IMR-90 (cell line): Measurements from ENCODE around the gene NOP9. TPM values are rescaled to one million over a fixed set of nuclear protein-coding genes. Genes with fewer than 3 reads are reported as not detected.

Experiments used
- ATAC-seq: fragments of 200-7000 bp; cut with Tn5 transposase; 2 replicates; pipeline ENCODE4 v1.9.1; 2020; ENCODE audit warnings: low read depth, mild to moderate bottlenecking, moderate library complexity
- BruUV-seq: library from RNA; stranded (reverse); fragments of 400-500 nt; replicated peaks from 2 replicates; lab custom pipeline; 2021; lab: Mats Ljungman, UMichigan
- CTCF ChIA-PET: fragments of 300-600 bp; formaldehyde crosslinking; extraction: SDS; loops from one replicate; lab custom pipeline; 2021; ENCODE audit warnings: antibody characterized with exemption; lab: Yijun Ruan, JAX
- POLR2A ChIA-PET: fragments of 300-600 bp; sonication (Branson Sonifier 250); formaldehyde crosslinking; loops from one replicate; lab custom pipeline; 2022; ENCODE audit warnings: antibody characterized with exemption; ENCODE audit not compliant: unreplicated experiment; lab: Charles Lee
- DNase-seq: peaks from one replicate; pipeline ENCODE4 v3.0.0; 2013
- H2AFZ ChIP-seq: replicated peaks from 2 replicates; pipeline ENCODE3; 2013; ENCODE audit warnings: low read length, mild to moderate bottlenecking; ENCODE audit not compliant: poor library complexity
- H2AK5ac ChIP-seq: 2 replicates; pipeline ENCODE4 v1.6.1; 2013; ENCODE audit warnings: low read depth, low read length, inconsistent platforms
- H2AK9ac ChIP-seq: replicated peaks from 2 replicates; pipeline ENCODE3; 2013; ENCODE audit warnings: mild to moderate bottlenecking, low read depth, low read length, moderate library complexity; ENCODE audit not compliant: poor library complexity
- H2BK120ac ChIP-seq: 2 replicates; pipeline ENCODE4 v1.6.1; 2013; ENCODE audit warnings: low read depth, low read length, inconsistent platforms
- H2BK15ac ChIP-seq: 3 replicates; pipeline ENCODE4 v1.6.1; 2013; ENCODE audit warnings: low read depth, low read length, inconsistent platforms
- H2BK20ac ChIP-seq: 2 replicates; pipeline ENCODE4 v1.6.1; 2013; ENCODE audit warnings: low read depth, mild to moderate bottlenecking, inconsistent platforms, low read length, moderate library complexity
- H2BK5ac ChIP-seq: 2 replicates; pipeline ENCODE4 v1.6.1; 2013; ENCODE audit warnings: mild to moderate bottlenecking, low read depth, low read length, inconsistent platforms; ENCODE audit not compliant: poor library complexity, severe bottlenecking
- H3K14ac ChIP-seq: replicated peaks from 2 replicates; pipeline ENCODE4 v1.6.1; 2013; ENCODE audit warnings: low read depth, low read length, inconsistent platforms
- H3K18ac ChIP-seq: 2 replicates; pipeline ENCODE4 v1.6.1; 2013; ENCODE audit warnings: low read depth, low read length, control low read depth
- H3K23ac ChIP-seq: 2 replicates; pipeline ENCODE4 v1.6.1; 2013; ENCODE audit warnings: low read depth, low read length, inconsistent platforms
- H3K27ac ChIP-seq: 2 replicates; pipeline ENCODE4 v1.5.1; 2013; ENCODE audit warnings: mild to moderate bottlenecking, control low read depth, low read length; ENCODE audit not compliant: insufficient read depth
- H3K27me3 ChIP-seq: 2 replicates; pipeline ENCODE4 v1.6.1; 2013; ENCODE audit warnings: low read length; ENCODE audit not compliant: control insufficient read depth, insufficient read depth
- H3K36me3 ChIP-seq: 2 replicates; pipeline ENCODE4 v1.6.1; 2013; ENCODE audit warnings: low read length, mixed read lengths; ENCODE audit not compliant: control insufficient read depth, insufficient read depth
- H3K4ac ChIP-seq: 2 replicates; pipeline ENCODE4 v1.6.1; 2013; ENCODE audit warnings: low read depth, low read length, inconsistent platforms
- H3K4me1 ChIP-seq: 2 replicates; pipeline ENCODE4 v1.6.1; 2013; ENCODE audit warnings: low read length, mixed read lengths; ENCODE audit not compliant: control insufficient read depth, insufficient read depth
- H3K4me2 ChIP-seq: 2 replicates; pipeline ENCODE4 v1.6.1; 2013; ENCODE audit warnings: low read depth, mild to moderate bottlenecking, control low read depth, low read length, moderate library complexity
- H3K4me3 ChIP-seq: 2 replicates; pipeline ENCODE4 v1.5.1; 2013; ENCODE audit warnings: low read depth, mild to moderate bottlenecking, control low read depth, low read length, moderate library complexity; ENCODE audit not compliant: insufficient read depth
- H3K56ac ChIP-seq: 2 replicates; pipeline ENCODE4 v1.6.1; 2013; ENCODE audit warnings: low read length, inconsistent platforms; ENCODE audit not compliant: insufficient read depth; ENCODE audit errors: extremely low read depth
- H3K79me1 ChIP-seq, 2 experiments: 2 replicates each; pipeline ENCODE4 v1.6.1; 2013; ENCODE audit warnings: low read length in 2 of 2, inconsistent platforms in 1 of 2, low read depth in 1 of 2
- H3K9ac ChIP-seq: 2 replicates; pipeline ENCODE4 v1.6.1; 2013; ENCODE audit warnings: low read depth, low read length, control low read depth
- H3K9me1 ChIP-seq: 2 replicates; pipeline ENCODE4 v1.6.1; 2013; ENCODE audit warnings: low read length, inconsistent platforms; ENCODE audit not compliant: insufficient read depth
- H3K9me3 ChIP-seq: 2 replicates; pipeline ENCODE4 v1.6.1; 2013; ENCODE audit warnings: low read length; ENCODE audit not compliant: control insufficient read depth, insufficient read depth
- H4K20me1 ChIP-seq: 2 replicates; pipeline ENCODE4 v1.6.1; 2013; ENCODE audit warnings: low read length, inconsistent platforms; ENCODE audit not compliant: insufficient read depth
- H4K5ac ChIP-seq: 2 replicates; pipeline ENCODE4 v1.6.1; 2013; ENCODE audit warnings: mild to moderate bottlenecking, low read depth, low read length, control low read depth
- H4K8ac ChIP-seq, 2 experiments: 2 replicates each; pipeline ENCODE4 v1.6.1; 2013; ENCODE audit warnings: low read depth in 2 of 2, low read length in 2 of 2, control low read depth in 1 of 2, inconsistent platforms in 1 of 2
- H4K91ac ChIP-seq: 2 replicates; pipeline ENCODE4 v1.6.1; 2013; ENCODE audit warnings: low read depth, low read length, inconsistent platforms; ENCODE audit not compliant: insufficient read depth
- CEBPB ChIP-seq: IDR thresholded peaks from 2 replicates; pipeline ENCODE4 v1.6.1; 2012; ENCODE audit warnings: low read depth, low read length, improper control_type of control experiment
- CHD1 ChIP-seq: IDR thresholded peaks from 2 replicates; pipeline ENCODE4 v1.6.1; 2012; ENCODE audit warnings: low read depth, low read length, improper control_type of control experiment
- CTCF ChIP-seq: conservative IDR thresholded peaks from 2 replicates; pipeline ENCODE4 v1.5.1; 2012; ENCODE audit warnings: mild to moderate bottlenecking, low read depth, low read length, improper control_type of control experiment
- ELK1 ChIP-seq: fragments of 150-350 bp; IDR thresholded peaks from 2 replicates; pipeline ENCODE4 v1.6.1; 2016; ENCODE audit warnings: low read depth, mild to moderate bottlenecking, low read length, moderate library complexity, borderline replicate concordance
- MAZ ChIP-seq: IDR thresholded peaks from 2 replicates; pipeline ENCODE4 v1.6.1; 2012; ENCODE audit warnings: low read depth, mild to moderate bottlenecking, low read length, improper control_type of control experiment, moderate library complexity, borderline replicate concordance
- MXI1 ChIP-seq: IDR thresholded peaks from 2 replicates; pipeline ENCODE4 v1.6.1; 2012; ENCODE audit warnings: low read depth, mild to moderate bottlenecking, low read length, moderate library complexity, borderline replicate concordance
- NFE2L2 ChIP-seq: fragments of 150-350 bp; IDR thresholded peaks from 2 replicates; pipeline ENCODE4 v1.6.1; 2016; ENCODE audit warnings: low read depth, mild to moderate bottlenecking, low read length
- POLR2A ChIP-seq: IDR thresholded peaks from 2 replicates; pipeline ENCODE4 v1.6.1; 2012; ENCODE audit warnings: mild to moderate bottlenecking, low read depth, low read length
- RCOR1 ChIP-seq: IDR thresholded peaks from 2 replicates; pipeline ENCODE4 v1.6.1; 2012; ENCODE audit warnings: mild to moderate bottlenecking, low read length, improper control_type of control experiment; ENCODE audit not compliant: insufficient replicate concordance
- RFX5 ChIP-seq: IDR thresholded peaks from 2 replicates; pipeline ENCODE4 v1.8.0; 2012; ENCODE audit warnings: low read depth, mild to moderate bottlenecking, low read length, moderate library complexity
- USF2 ChIP-seq: fragments of 150-350 bp; IDR thresholded peaks from 2 replicates; pipeline ENCODE4 v1.6.1; 2017; ENCODE audit warnings: mild to moderate bottlenecking, antibody characterized with exemption, low read length, low read depth
- WGBS, 2 experiments: methylation state at CpG; one replicate each; pipeline versions ENCODE4 v1.1.5 to v1.1.7; 2013; ENCODE audit warnings: missing lambda C conversion rate in 2 of 2; ENCODE audit not compliant: insufficient read length in 1 of 2; ENCODE audit errors: extremely low coverage in 2 of 2; 5-methylcytosine and 5-hydroxymethylcytosine counted together
- dilution Hi-C: fragments of 300-500 bp; cut with HindIII; formaldehyde crosslinking; loops from one replicate; pipeline ENCODE4 v1.14.3; 2018; ENCODE audit warnings: low sequenced_read_pairs; ENCODE audit not compliant: unreplicated experiment
- in situ Hi-C: fragments of 300-500 bp; cut with MboI; formaldehyde crosslinking; loops from 3 replicates; pipeline ENCODE4 v1.14.3; 2019; ENCODE audit warnings: low sequenced_read_pairs, inconsistent platforms, mixed read lengths
- intact Hi-C: fragments of 100-400 bp; cut with micrococcal nuclease; formaldehyde crosslinking; loops from 2 replicates; pipeline ENCODE4 v1.10.0; 2022
- polyA plus RNA-seq, 3 experiments: library from polyadenylated mRNA; depleted of rRNA; stranded (reverse); fragments of >200 nt; gene quantifications; 2 replicates each; pipeline ENCODE4 v1.2.3, GENCODE V29; 2012; ENCODE audit warnings: low replicate concordance in 1 of 3
- total RNA-seq: library from RNA; depleted of rRNA; stranded (reverse); fragments of >200 nt; gene quantifications from 2 replicates; pipeline ENCODE4 v1.2.3, GENCODE V29; 2012

NOP9 gene
- total and polyA plus RNA-seq, 2 of the 4 experiments (the other 2 are of a cell fraction) = 11.8 to 25.8 TPM

GRCh38 chr14:24258119-24258518, 41.5 kb upstream of the NOP9 start:
- Histone ChIP-seq H2BK5ac (no peak overlapping the region), H3K9me1 (peaks cover 19% of the 10 kb centered on the region; the same call in 1 of the 2 replicates), H3K79me1 (peaks cover 0 to 2% of the 10 kb centered on the region in 2 experiments; a peak in 1 of 4 replicates), H3K18ac (no peak overlapping the region), H3K56ac (no peak overlapping the region), H4K91ac (no peak overlapping the region), H3K4me1 (peaks cover 8% of the 10 kb centered on the region), H4K20me1 (no peaks in the 10 kb centered on the region), H3K27me3 (no peaks in the 10 kb centered on the region), H3K9ac (no peak overlapping the region), H4K5ac (no peak overlapping the region), H4K8ac (no peak overlapping the region), H2AK5ac (no peak overlapping the region; the same call in 1 of the 2 replicates), H2BK15ac (no peak overlapping the region), H3K36me3 (peaks cover 2% of the 10 kb centered on the region; the same call in 1 of the 2 replicates), H2AFZ (no peak overlapping the region), H3K23ac (no peak overlapping the region), H2BK120ac (no peak overlapping the region), H3K14ac (no peak overlapping the region), H3K4ac (no peak overlapping the region; the same call in 1 of the 2 replicates), H3K4me3 (no peak overlapping the region), H3K9me3 (no peaks in the 10 kb centered on the region), H3K4me2 (no peak overlapping the region), H2BK20ac (no peak overlapping the region), H2AK9ac (no peak overlapping the region), H3K27ac (no peak overlapping the region)
- intact Hi-C loops (no loop called here), in situ Hi-C loops (no loop called here), dilution Hi-C loops (no loop called here)
- no peak for ATAC-seq
- TF ChIP-seq ELK1 (no peak), MAZ (no peak), RCOR1 (no peak), CEBPB (no peak), CHD1 (no peak), USF2 (no peak), NFE2L2 (no peak), POLR2A (no peak), CTCF (no peak), RFX5 (no peak), MXI1 (no peak)
- no TSS peak for BruUV-seq
- ChIA-PET CTCF (no interaction called here), POLR2A (no interaction called here)
- DNase-seq = no peak
- no CpG with 5 or more reads among the region's 9 CpGs for WGBS, 2 experiments
